ENCODE measurements around the gene DMBX1. TPM values are rescaled to one million over a fixed set of nuclear protein-coding genes. Genes with fewer than 3 reads are reported as not detected.

Gene DMBX1
- total RNA-seq, 2 experiments from 2014 or later, result not detected

- ChIA-PET POLR2A (no interaction called here), CTCF (ENCODE audit: unreplicated experiment) (interaction anchor here (0.6 kb wide), 1 partner anchor 77 kb away, joined by 3 read pairs; no protein-coding TSS in a partner anchor)
- Histone ChIP-seq H3K9me2 (ENCODE audit: insufficient read depth, low read length) (no peaks in the 10 kb centered on the region), H3K27ac (ENCODE audit: low read depth, low read length, poor library complexity, severe bottlenecking) (no peak overlapping the region), H3K4me1 (ENCODE audit: insufficient read depth, low read length, poor library complexity, severe bottlenecking) (no peaks in the 10 kb centered on the region), H3K4me3 (ENCODE audit: low read depth, low read length, poor library complexity, severe bottlenecking) (no peak overlapping the region), H3K4me2 (ENCODE audit: low read length) (no peak overlapping the region), H2AFZ (ENCODE audit: low read length) (no peak overlapping the region), H3K79me2 (ENCODE audit: insufficient read depth, low read depth, low read length) (no peaks in the 10 kb centered on the region), H3K36me3 (ENCODE audit: insufficient read depth, low read length) (no peaks in the 10 kb centered on the region), H4K20me1 (ENCODE audit: insufficient read depth, low read length) (no peaks in the 10 kb centered on the region), H3K9me3 (ENCODE audit: low read length) (no peaks in the 10 kb centered on the region)
- TF ChIP-seq, protein P1, sequence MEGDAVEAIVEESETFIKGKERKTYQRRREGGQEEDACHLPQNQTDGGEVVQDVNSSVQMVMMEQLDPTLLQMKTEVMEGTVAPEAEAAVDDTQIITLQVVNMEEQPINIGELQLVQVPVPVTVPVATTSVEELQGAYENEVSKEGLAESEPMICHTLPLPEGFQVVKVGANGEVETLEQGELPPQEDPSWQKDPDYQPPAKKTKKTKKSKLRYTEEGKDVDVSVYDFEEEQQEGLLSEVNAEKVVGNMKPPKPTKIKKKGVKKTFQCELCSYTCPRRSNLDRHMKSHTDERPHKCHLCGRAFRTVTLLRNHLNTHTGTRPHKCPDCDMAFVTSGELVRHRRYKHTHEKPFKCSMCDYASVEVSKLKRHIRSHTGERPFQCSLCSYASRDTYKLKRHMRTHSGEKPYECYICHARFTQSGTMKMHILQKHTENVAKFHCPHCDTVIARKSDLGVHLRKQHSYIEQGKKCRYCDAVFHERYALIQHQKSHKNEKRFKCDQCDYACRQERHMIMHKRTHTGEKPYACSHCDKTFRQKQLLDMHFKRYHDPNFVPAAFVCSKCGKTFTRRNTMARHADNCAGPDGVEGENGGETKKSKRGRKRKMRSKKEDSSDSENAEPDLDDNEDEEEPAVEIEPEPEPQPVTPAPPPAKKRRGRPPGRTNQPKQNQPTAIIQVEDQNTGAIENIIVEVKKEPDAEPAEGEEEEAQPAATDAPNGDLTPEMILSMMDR (conservative IDR thresholded peaks at IDR 0.05; ENCODE audit: low read length), result no peak
- TF ChIP-seq EZH2phosphoT487 (IDR thresholded peaks at IDR 0.05; ENCODE audit: borderline replicate concordance, low read depth, low read length), result no peak
- intact Hi-C loops (cut with micrococcal nuclease; ENCODE audit: unreplicated experiment), result loop anchor here (5.0 kb wide), 1 partner anchor 279 kb away; no protein-coding TSS in a partner anchor
- DNase-seq (ENCODE audit: low spot score), result no peak
- no TSS peak for BruUV-seq (replicated peaks)
These were observed 41.3 kb upstream of the DMBX1 start for GRCh38 chr1:46448109-46448911.

DNA sequence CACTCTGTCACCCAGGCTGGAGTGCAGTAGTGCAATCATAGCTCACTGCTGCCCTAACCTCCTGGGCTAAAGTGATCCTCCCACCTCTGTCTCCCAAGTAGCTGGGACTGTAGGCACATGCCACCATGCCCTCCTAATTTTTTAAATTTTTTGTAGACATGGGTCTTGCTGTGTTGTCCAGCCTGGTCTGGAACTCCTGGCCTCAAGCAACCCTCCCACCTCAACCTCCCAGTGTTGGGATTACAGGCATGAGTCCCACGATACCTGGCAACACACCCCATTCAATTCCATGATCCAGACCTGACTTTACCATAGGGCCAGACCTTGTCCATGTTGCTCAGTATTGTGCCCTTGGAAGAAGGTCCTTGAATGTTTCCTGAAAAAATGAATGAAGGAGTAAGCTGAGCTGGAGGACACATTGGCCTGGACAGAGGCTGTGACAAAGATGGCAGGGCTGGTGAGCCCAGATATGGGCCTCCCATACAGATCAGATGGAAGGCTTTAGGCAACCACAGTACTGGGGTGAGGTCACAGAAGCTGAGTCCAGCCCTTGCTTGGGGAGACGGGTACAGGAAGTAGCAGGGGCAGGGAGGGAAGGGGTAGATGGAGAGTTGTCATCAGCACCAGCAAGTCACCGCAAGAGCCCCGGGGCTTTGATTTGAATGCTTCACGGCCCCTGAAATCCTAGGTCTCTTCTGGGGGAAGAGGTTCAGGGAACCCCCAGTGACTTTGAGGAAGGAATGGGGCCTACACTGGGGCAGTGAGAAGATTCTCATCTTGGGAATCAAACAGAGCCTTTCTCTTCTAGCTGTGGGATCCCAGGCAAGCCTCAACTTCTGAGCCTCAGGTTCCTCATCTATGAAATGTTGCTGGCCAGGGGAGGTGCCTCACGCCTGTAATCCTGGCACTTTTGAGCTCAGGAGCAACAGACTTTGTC is 40.1 kb upstream of the DMBX1 start:
- no peak overlapping the region for H3K4me2 ChIP-seq (ENCODE audit: low read length)
- no peaks in the 10 kb centered on the region for H3K9me3 ChIP-seq (ENCODE audit: low read length)
- H3K27ac ChIP-seq (ENCODE audit: low read depth, low read length, poor library complexity, severe bottlenecking), result no peak overlapping the region
- H3K79me2 ChIP-seq (ENCODE audit: insufficient read depth, low read depth, low read length), result no peaks in the 10 kb centered on the region
- BruUV-seq (replicated peaks), result no TSS peak
- CTCF ChIA-PET (ENCODE audit: unreplicated experiment), result interaction anchor here (0.6 kb wide), 1 partner anchor 76 kb away, joined by 3 read pairs; no protein-coding TSS in a partner anchor
- H3K36me3 ChIP-seq (ENCODE audit: insufficient read depth, low read length), result no peaks in the 10 kb centered on the region
- no peaks in the 10 kb centered on the region for H3K4me1 ChIP-seq (ENCODE audit: insufficient read depth, low read length, poor library complexity, severe bottlenecking)
- POLR2A ChIA-PET, result no interaction called here
- intact Hi-C loops (cut with micrococcal nuclease; ENCODE audit: unreplicated experiment), result loop anchor here (5.0 kb wide), 1 partner anchor 278 kb away; no protein-coding TSS in a partner anchor
- no peaks in the 10 kb centered on the region for H4K20me1 ChIP-seq (ENCODE audit: insufficient read depth, low read length)
- H2AFZ ChIP-seq (ENCODE audit: low read length), result no peak overlapping the region
- TF ChIP-seq, protein P1 (conservative IDR thresholded peaks at IDR 0.05; ENCODE audit: low read length), result no peak
- TF ChIP-seq EZH2phosphoT487 (IDR thresholded peaks at IDR 0.05; ENCODE audit: borderline replicate concordance, low read depth, low read length), result no peak
- no peak for DNase-seq (ENCODE audit: low spot score)
- H3K9me2 ChIP-seq (ENCODE audit: insufficient read depth, low read length), result no peaks in the 10 kb centered on the region
- no peak overlapping the region for H3K4me3 ChIP-seq (ENCODE audit: low read depth, low read length, poor library complexity, severe bottlenecking)

All from OCI-LY7 (cell line).